Measurements from ENCODE around the gene FANCD2. TPM values are rescaled to one million over a fixed set of nuclear protein-coding genes. Genes with fewer than 3 reads are reported as not detected.

Gene FANCD2
- total and polyA plus RNA-seq, 2 experiments from 2014 or later, result 61.5 to 71.6 TPM

- Histone ChIP-seq H3K27ac (ENCODE audit: low read depth) (no peak overlapping the region), H4K20me1 (replicated peaks; ENCODE audit: insufficient read depth) (peaks cover 3% of the 10 kb centered on the region; the same call in 1 of the 2 replicates), H3K4me3 (no peak overlapping the region), H3K27me3 (ENCODE audit: insufficient read depth) (no peaks in the 10 kb centered on the region), H3K36me3 (ENCODE audit: insufficient read depth) (peaks cover 65% of the 10 kb centered on the region), H2AFZ (no peak overlapping the region), H3K79me2 (replicated peaks; ENCODE audit: insufficient read depth) (no peaks in the 10 kb centered on the region), H3F3A (replicated peaks; ENCODE audit: low read depth) (no peaks in the 10 kb centered on the region), H3K4me2 (no peak overlapping the region), H3K9me2 (ENCODE audit: insufficient read depth) (no peaks in the 10 kb centered on the region), H3K4me1 (ENCODE audit: insufficient read depth) (no peaks in the 10 kb centered on the region)
- H3K27ac Mint-ChIP-seq, result no peak overlapping the region; the same call in 1 of the 2 replicates
- no peak overlapping the region for H3K4me3 Mint-ChIP-seq
- no peaks in the 10 kb centered on the region for H3K4me1 Mint-ChIP-seq
- H3K27me3 Mint-ChIP-seq (ENCODE audit: insufficient read depth, low read depth, poor library complexity), result peaks cover 2% of the 10 kb centered on the region
- ATAC-seq (no peak), DNase-seq (ENCODE audit: low spot score) (no peak)
- peaks cover 65% of the 10 kb centered on the region for H3K36me3 Mint-ChIP-seq (ENCODE audit: low read depth)
- H3K9me3 Mint-ChIP-seq, result no peaks in the 10 kb centered on the region
- no peak for TF ChIP-seq EZH2 (IDR thresholded peaks at IDR 0.05; ENCODE audit: low read depth, unreplicated experiment)
- no peak for TF ChIP-seq CTCF (conservative IDR thresholded peaks at IDR 0.05; ENCODE audit: low read depth in 2 of 2)
- TF ChIP-seq ZNF114 (CRISPR knock-in tag; IDR thresholded peaks at IDR 0.05), result no peak
- no peak for TF ChIP-seq ZNF462 (CRISPR knock-in tag; IDR thresholded peaks at IDR 0.05)
- TF ChIP-seq ZNF331 (CRISPR knock-in tag; IDR thresholded peaks at IDR 0.05; ENCODE audit: low read depth), result no peak
- TF ChIP-seq STAT1 (IDR thresholded peaks at IDR 0.05; ENCODE audit: unreplicated experiment), result no peak
- TF ChIP-seq REST (IDR thresholded peaks at IDR 0.05; ENCODE audit: unreplicated experiment), result no peak
- TF ChIP-seq EZH2phosphoT487 (IDR thresholded peaks at IDR 0.05; ENCODE audit: unreplicated experiment), result no peak
- no peak for TF ChIP-seq ETS1 (IDR thresholded peaks at IDR 0.05)
- TF ChIP-seq POLR2AphosphoS5 (IDR thresholded peaks at IDR 0.05; ENCODE audit: low read depth), result no peak
- no peak for TF ChIP-seq CREB1 (CRISPR knock-in tag; IDR thresholded peaks at IDR 0.05; ENCODE audit: low read depth)
- no peak for TF ChIP-seq NANOG (IDR thresholded peaks at IDR 0.05; ENCODE audit: borderline replicate concordance)
- TF ChIP-seq JUNB (IDR thresholded peaks at IDR 0.05; ENCODE audit: unreplicated experiment), result no peak
Observed at GRCh38 chr3:10088256-10088655, 62.0 kb downstream of the FANCD2 start.
